Panc1 (cell line): ENCODE measurements around the gene FAM114A2.

ENCODE experiments used
- TCF7L2 ChIP-seq: IDR thresholded peaks from 2 replicates; pipeline ENCODE4 v1.6.1; 2011; ENCODE audit warnings: mild to moderate bottlenecking, low read depth, low read length, inconsistent platforms
- TF ChIP-seq, protein P1 (sequence below), 2 experiments: IDR thresholded peaks; 2 replicates each; pipeline ENCODE4 v1.6.1; 2011 to 2012; ENCODE audit warnings: low read depth in 2 of 2, control low read depth in 1 of 2, low read length in 1 of 2, mild to moderate bottlenecking in 1 of 2, moderate library complexity in 1 of 2; ENCODE audit not compliant: insufficient read depth in 1 of 2

DNA sequence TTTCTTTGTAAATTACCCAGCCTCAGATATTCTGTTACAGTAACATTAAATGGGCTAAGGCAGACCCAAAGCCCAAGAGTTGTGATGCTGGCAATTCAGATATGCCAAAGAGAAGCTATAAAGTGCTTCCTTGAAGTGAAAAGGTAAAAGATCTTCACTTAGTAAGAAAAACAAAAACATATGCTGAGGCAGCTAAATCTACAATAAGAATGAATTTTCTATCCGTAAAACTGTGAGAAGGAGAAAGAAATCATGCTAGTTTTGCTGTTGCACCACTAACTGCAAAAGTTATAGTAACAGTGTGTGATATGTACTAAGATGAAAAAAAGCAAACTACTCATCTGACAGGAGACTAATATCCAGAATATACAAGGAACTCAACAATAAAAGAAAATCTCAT, 39.9 kb downstream of the FAM114A2 start:
- no peak for TF ChIP-seq TCF7L2
- TF ChIP-seq, protein P1, sequence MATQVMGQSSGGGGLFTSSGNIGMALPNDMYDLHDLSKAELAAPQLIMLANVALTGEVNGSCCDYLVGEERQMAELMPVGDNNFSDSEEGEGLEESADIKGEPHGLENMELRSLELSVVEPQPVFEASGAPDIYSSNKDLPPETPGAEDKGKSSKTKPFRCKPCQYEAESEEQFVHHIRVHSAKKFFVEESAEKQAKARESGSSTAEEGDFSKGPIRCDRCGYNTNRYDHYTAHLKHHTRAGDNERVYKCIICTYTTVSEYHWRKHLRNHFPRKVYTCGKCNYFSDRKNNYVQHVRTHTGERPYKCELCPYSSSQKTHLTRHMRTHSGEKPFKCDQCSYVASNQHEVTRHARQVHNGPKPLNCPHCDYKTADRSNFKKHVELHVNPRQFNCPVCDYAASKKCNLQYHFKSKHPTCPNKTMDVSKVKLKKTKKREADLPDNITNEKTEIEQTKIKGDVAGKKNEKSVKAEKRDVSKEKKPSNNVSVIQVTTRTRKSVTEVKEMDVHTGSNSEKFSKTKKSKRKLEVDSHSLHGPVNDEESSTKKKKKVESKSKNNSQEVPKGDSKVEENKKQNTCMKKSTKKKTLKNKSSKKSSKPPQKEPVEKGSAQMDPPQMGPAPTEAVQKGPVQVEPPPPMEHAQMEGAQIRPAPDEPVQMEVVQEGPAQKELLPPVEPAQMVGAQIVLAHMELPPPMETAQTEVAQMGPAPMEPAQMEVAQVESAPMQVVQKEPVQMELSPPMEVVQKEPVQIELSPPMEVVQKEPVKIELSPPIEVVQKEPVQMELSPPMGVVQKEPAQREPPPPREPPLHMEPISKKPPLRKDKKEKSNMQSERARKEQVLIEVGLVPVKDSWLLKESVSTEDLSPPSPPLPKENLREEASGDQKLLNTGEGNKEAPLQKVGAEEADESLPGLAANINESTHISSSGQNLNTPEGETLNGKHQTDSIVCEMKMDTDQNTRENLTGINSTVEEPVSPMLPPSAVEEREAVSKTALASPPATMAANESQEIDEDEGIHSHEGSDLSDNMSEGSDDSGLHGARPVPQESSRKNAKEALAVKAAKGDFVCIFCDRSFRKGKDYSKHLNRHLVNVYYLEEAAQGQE (IDR thresholded peaks at IDR 0.05; ENCODE audit: insufficient read depth in 1 of 2, low read depth in 2 of 2, low read length in 1 of 2) = no peak
